C4-2B (cell line): ENCODE data around the gene DDRGK1.
A peak's percentile ranks its signal among the peaks of the same experiment; 100 is the strongest.

ENCODE experiments used
- H3K27ac ChIP-seq: fragments of 450-650 bp; 2 replicates; pipeline ENCODE4 v1.5.1; 2017
- CTCF ChIP-seq: fragments of 450-650 bp; conservative IDR thresholded peaks from 2 replicates; pipeline ENCODE4 v1.5.1; 2017; ENCODE audit warnings: mild to moderate bottlenecking
- ZFX ChIP-seq: fragments of 450-650 bp; IDR thresholded peaks from 2 replicates; pipeline ENCODE4 v1.6.1; 2017

Gene DDRGK1

DNA sequence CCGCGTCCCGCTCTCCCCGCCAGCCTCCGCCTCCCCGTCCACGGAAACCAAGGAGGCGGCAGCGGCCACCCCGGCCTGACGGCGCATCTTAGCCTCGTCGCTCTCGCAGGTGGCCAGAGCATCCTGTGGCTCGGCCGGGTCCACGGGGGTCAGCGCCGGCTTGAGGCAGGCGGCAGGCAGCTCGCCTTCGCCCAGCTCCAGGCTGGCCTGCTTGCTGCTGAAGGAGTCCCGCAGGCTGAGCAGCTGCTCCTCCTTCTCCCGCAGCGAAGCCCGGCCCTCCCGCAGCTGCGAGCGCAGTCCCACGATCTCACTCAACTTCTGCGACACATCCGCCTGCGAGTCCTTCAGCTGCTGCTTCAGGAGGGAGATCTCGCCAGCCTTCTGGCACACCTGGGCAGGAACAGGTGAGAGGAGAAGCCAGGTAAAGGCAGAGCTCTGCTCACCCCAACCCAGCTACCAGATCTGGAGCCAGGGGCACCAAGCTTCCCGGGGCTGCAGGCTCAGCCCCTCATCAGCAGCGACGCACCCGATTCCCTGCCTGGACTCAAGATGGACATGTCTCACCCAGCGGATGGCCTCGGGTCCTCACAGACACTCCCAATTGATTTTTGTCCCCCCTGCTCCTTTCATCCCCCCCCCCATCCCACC lies 39.6 kb downstream of the DDRGK1 start:
- H3K27ac ChIP-seq: no peak overlapping the region

DNA sequence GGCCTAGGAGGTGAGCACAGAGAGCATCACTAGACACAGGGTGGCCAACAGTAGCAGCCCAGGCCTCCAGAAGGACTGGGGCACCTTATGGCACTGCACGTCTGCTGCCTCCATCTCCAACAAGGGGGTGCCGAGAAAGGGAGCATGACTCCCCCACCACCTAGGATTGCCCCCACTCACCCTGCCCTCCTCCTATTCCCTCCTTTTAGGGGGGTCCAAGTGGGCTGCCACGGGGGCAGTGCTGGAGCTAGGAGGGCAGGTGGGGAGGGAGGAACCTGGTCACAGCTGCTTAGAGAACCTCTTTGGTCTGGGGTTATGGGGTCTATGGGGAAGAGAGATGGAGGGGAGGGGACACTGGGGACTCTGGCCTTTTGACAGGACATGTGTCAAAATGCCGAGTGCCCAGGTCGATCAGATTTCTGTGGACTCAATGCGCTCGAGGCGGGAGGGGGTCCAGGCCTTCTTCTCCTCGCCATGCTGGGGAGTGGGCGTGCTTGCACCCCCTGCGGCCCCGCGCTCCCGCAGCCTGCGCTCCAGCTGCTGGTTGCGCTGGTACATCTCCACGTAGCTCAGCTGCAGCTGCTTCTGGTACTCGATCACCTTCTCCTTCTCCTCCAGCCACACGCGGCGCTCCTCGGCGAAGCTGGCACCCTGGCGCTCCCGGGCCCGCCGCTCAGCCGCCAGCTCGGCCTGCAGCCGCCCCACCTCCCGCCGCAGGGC lies 40.3 kb downstream of the DDRGK1 start:
- H3K27ac ChIP-seq: no peak overlapping the region
- no peak for TF ChIP-seq CTCF
- TF ChIP-seq ZFX: no peak

More for the DNA sequence above, 39.6 kb downstream of the DDRGK1 start:
- TF ChIP-seq CTCF (no peak), ZFX (no peak)

GRCh38 chr20:3163099-3164042 lies 41.1 kb downstream of the DDRGK1 start:
- TF ChIP-seq ZFX: no peak
- TF ChIP-seq CTCF: no peak
- H3K27ac ChIP-seq: no peak overlapping the region

GRCh38 chr20:3162080-3162611 lies 42.3 kb downstream of the DDRGK1 start:
- no peak for TF ChIP-seq CTCF
- TF ChIP-seq ZFX: no peak
- H3K27ac ChIP-seq: no peak overlapping the region

DNA sequence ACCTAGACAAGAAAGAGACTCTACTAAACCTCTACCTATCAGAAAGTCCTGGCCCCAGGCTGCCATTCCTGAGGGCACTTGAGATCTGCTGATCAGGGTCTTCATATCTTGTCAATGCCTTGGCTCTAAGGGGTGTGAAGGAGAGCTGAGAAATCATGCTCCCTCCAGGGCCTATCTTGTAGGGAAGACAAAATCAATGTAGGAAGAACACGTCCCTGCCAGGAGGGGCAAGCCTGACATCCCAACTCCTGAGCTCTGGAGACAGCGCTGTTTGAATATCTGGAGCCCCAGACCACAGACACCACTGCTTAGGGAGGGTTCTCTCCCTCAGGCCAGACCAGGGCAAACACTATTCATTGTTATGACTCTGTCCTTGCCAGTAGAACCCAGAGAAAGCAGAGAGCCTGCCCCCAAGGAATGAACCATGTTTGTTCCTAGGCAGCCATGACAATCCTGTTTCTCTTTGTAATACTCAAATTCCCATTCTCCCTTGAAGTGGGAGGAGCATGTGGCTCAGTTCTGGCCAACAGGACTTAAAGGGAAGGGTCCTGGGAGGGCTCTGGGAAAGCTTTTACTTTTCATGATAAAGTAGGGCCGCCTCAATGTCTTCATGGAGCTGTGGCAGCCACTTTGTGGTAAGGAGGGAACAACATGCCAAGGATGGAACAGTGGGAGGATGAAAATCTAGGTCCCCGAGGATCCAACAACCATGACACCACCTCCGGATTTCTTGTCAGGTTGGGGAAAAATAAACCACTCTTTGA lies 43.0 kb downstream of the DDRGK1 start:
- TF ChIP-seq ZFX (no peak), CTCF (no peak)
- H3K27ac ChIP-seq: no peak overlapping the region

DNA sequence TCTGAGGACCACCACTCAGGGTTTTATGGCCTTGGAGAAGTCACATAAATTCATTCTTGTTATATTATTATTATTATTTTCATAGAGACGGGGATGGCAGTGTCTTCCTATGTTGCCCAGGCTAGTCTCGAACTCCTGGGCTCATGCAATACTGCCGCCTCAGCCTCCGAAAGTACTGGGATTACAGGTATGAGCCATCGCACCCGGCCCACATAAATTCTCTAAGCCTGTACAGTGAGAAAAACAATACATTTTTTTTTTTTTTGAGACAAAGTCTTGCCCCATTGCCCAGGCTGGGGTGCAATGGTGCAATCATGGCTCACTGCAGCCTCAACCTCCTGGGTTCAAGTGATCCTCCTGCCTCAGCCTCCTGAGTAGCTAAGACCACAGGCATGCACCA lies 44.1 kb downstream of the DDRGK1 start:
- TF ChIP-seq CTCF: no peak
- TF ChIP-seq ZFX: no peak
- H3K27ac ChIP-seq: peak overlapping the region; percentile 88
